Measurements from ENCODE around the gene TLR7. TPM values are rescaled to one million over a fixed set of nuclear protein-coding genes. Genes with fewer than 3 reads are reported as not detected.

TLR7 gene
- total RNA-seq, 1 experiment from 2014 or later, result 0.11 TPM

DNA sequence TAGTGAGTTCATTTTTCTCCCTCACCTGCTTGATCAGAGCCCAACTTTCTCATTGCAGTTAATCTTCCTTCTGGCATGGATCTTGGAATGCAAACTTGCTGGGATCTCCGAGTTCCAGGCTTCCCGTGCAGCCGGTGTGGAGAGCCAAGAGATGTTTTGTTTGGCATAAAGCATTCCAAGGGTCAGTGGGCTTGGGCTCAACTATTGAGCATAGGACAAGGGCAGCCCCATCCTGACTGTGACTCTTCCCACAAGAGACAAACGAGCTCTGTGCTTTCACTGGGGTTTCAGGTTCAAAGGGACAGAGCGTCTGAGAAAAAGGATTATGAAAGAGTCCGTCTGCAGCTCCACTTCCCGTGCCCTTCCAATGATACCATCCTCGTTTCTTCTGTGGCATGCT lies 10.5 kb downstream of the TLR7 start:
- CTCF ChIA-PET, result no interaction called here
- H3K27ac ChIP-seq (ENCODE audit: low read depth, low read length, poor library complexity, severe bottlenecking), result no peak overlapping the region
- H3K4me1 ChIP-seq (ENCODE audit: insufficient read depth, low read length, poor library complexity, severe bottlenecking), result no peaks in the 10 kb centered on the region
- H3K36me3 ChIP-seq (ENCODE audit: insufficient read depth, low read length, poor library complexity, severe bottlenecking), result no peaks in the 10 kb centered on the region
- H3K4me3 ChIP-seq (ENCODE audit: low read depth, low read length, poor library complexity, severe bottlenecking), result no peak overlapping the region
- TF ChIP-seq EZH2 (IDR thresholded peaks at IDR 0.05; ENCODE audit: borderline replicate concordance, low read depth, low read length, poor library complexity, severe bottlenecking), result no peak
- TF ChIP-seq, protein P1, sequence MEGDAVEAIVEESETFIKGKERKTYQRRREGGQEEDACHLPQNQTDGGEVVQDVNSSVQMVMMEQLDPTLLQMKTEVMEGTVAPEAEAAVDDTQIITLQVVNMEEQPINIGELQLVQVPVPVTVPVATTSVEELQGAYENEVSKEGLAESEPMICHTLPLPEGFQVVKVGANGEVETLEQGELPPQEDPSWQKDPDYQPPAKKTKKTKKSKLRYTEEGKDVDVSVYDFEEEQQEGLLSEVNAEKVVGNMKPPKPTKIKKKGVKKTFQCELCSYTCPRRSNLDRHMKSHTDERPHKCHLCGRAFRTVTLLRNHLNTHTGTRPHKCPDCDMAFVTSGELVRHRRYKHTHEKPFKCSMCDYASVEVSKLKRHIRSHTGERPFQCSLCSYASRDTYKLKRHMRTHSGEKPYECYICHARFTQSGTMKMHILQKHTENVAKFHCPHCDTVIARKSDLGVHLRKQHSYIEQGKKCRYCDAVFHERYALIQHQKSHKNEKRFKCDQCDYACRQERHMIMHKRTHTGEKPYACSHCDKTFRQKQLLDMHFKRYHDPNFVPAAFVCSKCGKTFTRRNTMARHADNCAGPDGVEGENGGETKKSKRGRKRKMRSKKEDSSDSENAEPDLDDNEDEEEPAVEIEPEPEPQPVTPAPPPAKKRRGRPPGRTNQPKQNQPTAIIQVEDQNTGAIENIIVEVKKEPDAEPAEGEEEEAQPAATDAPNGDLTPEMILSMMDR (conservative IDR thresholded peaks at IDR 0.05; ENCODE audit: low read depth, low read length), result no peak
- BruUV-seq (replicated peaks), result no TSS peak
- H3K9me3 ChIP-seq (ENCODE audit: low read depth, low read length, poor library complexity, severe bottlenecking), result no peaks in the 10 kb centered on the region
- POLR2A ChIA-PET (ENCODE audit: low non-redundant PET), result no interaction called here
- H3K27me3 ChIP-seq (replicated peaks; ENCODE audit: insufficient read depth, low read depth, low read length, poor library complexity), result no peaks in the 10 kb centered on the region
- no peak for DNase-seq (ENCODE audit: low spot score)
- intact Hi-C loops (cut with micrococcal nuclease; ENCODE audit: unreplicated experiment), result no loop called here

DNA sequence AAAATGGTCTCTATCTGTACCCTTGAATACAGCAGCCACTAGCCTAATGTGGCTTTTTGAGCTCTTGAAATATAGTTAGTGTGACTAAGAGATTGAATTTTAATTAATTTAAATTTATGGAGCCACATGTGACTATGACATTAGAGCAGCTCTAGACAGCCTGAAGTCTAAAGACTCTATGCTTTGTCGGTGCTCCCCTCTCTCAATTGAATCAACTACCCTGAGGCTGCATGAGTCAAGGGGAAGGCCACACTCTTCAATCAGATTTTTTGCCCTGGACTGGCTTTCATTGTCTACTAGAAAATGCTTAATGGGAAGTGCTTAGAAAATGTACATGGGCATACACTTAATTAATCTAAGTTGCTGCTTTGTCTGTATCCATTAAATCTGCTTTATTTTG lies 11.7 kb downstream of the TLR7 start:
- Histone ChIP-seq H3K27ac (ENCODE audit: low read depth, low read length, poor library complexity, severe bottlenecking) (no peak overlapping the region), H3K9me3 (ENCODE audit: low read depth, low read length, poor library complexity, severe bottlenecking) (no peaks in the 10 kb centered on the region), H3K4me3 (ENCODE audit: low read depth, low read length, poor library complexity, severe bottlenecking) (no peak overlapping the region), H3K36me3 (ENCODE audit: insufficient read depth, low read length, poor library complexity, severe bottlenecking) (no peaks in the 10 kb centered on the region), H3K27me3 (replicated peaks; ENCODE audit: insufficient read depth, low read depth, low read length, poor library complexity) (no peaks in the 10 kb centered on the region), H3K4me1 (ENCODE audit: insufficient read depth, low read length, poor library complexity, severe bottlenecking) (no peaks in the 10 kb centered on the region)
- DNase-seq (ENCODE audit: low spot score), result no peak
- no TSS peak for BruUV-seq (replicated peaks)
- POLR2A ChIA-PET (ENCODE audit: low non-redundant PET), result no interaction called here
- CTCF ChIA-PET, result no interaction called here
- intact Hi-C loops (cut with micrococcal nuclease; ENCODE audit: unreplicated experiment), result no loop called here
- TF ChIP-seq, protein P1 (conservative IDR thresholded peaks at IDR 0.05; ENCODE audit: low read depth, low read length), result no peak
- TF ChIP-seq EZH2 (IDR thresholded peaks at IDR 0.05; ENCODE audit: borderline replicate concordance, low read depth, low read length, poor library complexity, severe bottlenecking), result no peak

DNA sequence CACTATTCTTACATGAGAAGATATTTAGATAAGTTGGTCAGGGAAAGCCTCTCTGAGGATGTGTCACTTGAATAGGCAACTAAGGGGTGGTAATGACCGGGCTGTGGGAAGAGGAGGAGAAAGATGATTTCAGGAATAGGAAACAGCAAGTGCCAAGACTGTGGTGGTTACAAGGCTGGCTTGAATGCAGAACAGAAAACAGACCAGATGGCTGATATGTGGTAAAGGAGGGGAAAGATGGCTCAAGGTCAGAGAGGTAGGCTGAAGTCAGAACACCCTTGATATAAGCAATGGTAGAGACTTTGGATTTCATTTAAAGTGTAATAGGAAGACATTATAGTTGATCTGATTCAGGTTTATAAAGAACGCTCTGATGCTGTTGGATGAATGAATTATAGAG lies 15.0 kb downstream of the TLR7 start:
- no TSS peak for BruUV-seq (replicated peaks)
- no peak for DNase-seq (ENCODE audit: low spot score)
- intact Hi-C loops (cut with micrococcal nuclease; ENCODE audit: unreplicated experiment), result no loop called here
- H3K27ac ChIP-seq (ENCODE audit: low read depth, low read length, poor library complexity, severe bottlenecking), result no peak overlapping the region
- ChIA-PET CTCF (no interaction called here), POLR2A (ENCODE audit: low non-redundant PET) (no interaction called here)
- H3K9me3 ChIP-seq (ENCODE audit: low read depth, low read length, poor library complexity, severe bottlenecking), result no peaks in the 10 kb centered on the region
- TF ChIP-seq, protein P1 (conservative IDR thresholded peaks at IDR 0.05; ENCODE audit: low read depth, low read length), result no peak
- no peak for TF ChIP-seq EZH2 (IDR thresholded peaks at IDR 0.05; ENCODE audit: borderline replicate concordance, low read depth, low read length, poor library complexity, severe bottlenecking)
- H3K36me3 ChIP-seq (ENCODE audit: insufficient read depth, low read length, poor library complexity, severe bottlenecking), result no peaks in the 10 kb centered on the region
- H3K4me1 ChIP-seq (ENCODE audit: insufficient read depth, low read length, poor library complexity, severe bottlenecking), result no peaks in the 10 kb centered on the region
- H3K27me3 ChIP-seq (replicated peaks; ENCODE audit: insufficient read depth, low read depth, low read length, poor library complexity), result peaks cover 4% of the 10 kb centered on the region
- no peak overlapping the region for H3K4me3 ChIP-seq (ENCODE audit: low read depth, low read length, poor library complexity, severe bottlenecking)
